Cardiac muscle cell (in vitro differentiated cells and primary cell): ENCODE results near the gene ERP27. TPM values are rescaled to one million over a fixed set of nuclear protein-coding genes. Genes with fewer than 3 reads are reported as not detected.
A peak's percentile ranks its signal among the peaks of the same experiment; 100 is the strongest.

Experiments
- DNase-seq, 2 donors: peaks; one replicate each; pipeline versions ENCODE4 v3.0.0 to v3.0.0-alpha.2; 2010 to 2017; ENCODE audit warnings: low read depth in 1 of 2, low spot score in 1 of 2
- H3K27ac ChIP-seq: fragments of 200-600 bp; sonication (generic); 2 replicates; pipeline ENCODE4 v1.5.1; 2016
- H3K27me3 ChIP-seq: fragments of 200-600 bp; sonication (generic); 2 replicates; pipeline ENCODE4 v1.6.0; 2016; ENCODE audit warnings: control low read depth
- H3K36me3 ChIP-seq: fragments of 200-600 bp; sonication (generic); 2 replicates; pipeline ENCODE4 v1.5.1; 2016; ENCODE audit warnings: control low read depth
- H3K4me1 ChIP-seq: fragments of 200-600 bp; sonication (generic); 2 replicates; pipeline ENCODE4 v1.8.1; 2017; ENCODE audit warnings: low read depth, mild to moderate bottlenecking, mixed run types
- H3K4me3 ChIP-seq: fragments of 200-600 bp; sonication (generic); 2 replicates; pipeline ENCODE4 v1.5.1; 2016; ENCODE audit warnings: mild to moderate bottlenecking
- H3K9me3 ChIP-seq: fragments of 200-600 bp; sonication (generic); 2 replicates; pipeline ENCODE4 v1.5.1; 2017; ENCODE audit warnings: low read depth, mild to moderate bottlenecking, control low read depth
- polyA plus RNA-seq: library from polyadenylated mRNA; unstranded; fragments of >200 nt; fragmentation: Nextera tagmentation; extraction: Ambion mirVana; gene quantifications from 2 replicates; pipeline ENCODE4 v1.2.1, GENCODE V29; 2016
- total RNA-seq: library from RNA; depleted of rRNA; stranded (reverse); fragments of >200 nt; gene quantifications from 2 replicates; pipeline ENCODE4 v1.2.3, GENCODE V29; 2016
- TF ChIP-seq, protein P1 (sequence below): IDR thresholded peaks from 2 replicates; pipeline ENCODE4 v1.5.1; 2012; ENCODE audit warnings: low read depth, mild to moderate bottlenecking, low read length

The ERP27 gene
- total and polyA plus RNA-seq, 2 experiments from 2014 or later = not detected

DNA sequence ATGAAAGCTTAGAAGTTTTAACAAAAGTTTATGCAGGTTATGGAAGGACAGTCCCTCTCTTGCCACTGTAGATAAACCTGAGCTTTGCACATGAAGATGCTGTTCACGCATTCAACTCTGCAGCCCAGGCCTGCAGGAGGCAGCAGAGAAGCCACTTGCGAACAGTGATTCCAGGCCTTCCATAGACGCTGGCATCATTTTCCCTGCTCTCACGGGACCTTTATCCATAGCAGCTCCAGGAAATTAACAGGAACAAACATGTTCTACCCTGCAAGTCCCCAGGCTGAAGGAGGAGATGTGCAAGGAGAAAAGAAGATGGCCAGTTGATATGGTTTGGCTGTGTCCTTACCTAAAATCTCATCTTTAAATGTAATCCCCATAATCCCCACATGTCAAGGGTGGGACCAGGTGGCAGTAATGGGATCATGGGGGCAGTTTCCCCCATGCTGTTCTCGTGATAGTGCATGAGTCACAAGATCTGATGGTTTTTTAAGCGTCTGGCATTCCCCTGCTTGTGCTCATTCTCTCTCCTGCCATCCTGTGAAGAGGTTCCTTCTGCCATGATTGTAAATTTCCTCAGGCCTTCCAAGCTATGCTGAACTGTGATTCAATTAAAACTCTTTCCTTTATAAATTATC lies 2.0 kb downstream of the ERP27 start:
- TF ChIP-seq, protein P1, sequence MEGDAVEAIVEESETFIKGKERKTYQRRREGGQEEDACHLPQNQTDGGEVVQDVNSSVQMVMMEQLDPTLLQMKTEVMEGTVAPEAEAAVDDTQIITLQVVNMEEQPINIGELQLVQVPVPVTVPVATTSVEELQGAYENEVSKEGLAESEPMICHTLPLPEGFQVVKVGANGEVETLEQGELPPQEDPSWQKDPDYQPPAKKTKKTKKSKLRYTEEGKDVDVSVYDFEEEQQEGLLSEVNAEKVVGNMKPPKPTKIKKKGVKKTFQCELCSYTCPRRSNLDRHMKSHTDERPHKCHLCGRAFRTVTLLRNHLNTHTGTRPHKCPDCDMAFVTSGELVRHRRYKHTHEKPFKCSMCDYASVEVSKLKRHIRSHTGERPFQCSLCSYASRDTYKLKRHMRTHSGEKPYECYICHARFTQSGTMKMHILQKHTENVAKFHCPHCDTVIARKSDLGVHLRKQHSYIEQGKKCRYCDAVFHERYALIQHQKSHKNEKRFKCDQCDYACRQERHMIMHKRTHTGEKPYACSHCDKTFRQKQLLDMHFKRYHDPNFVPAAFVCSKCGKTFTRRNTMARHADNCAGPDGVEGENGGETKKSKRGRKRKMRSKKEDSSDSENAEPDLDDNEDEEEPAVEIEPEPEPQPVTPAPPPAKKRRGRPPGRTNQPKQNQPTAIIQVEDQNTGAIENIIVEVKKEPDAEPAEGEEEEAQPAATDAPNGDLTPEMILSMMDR = peak; percentile 23
- H3K27me3 ChIP-seq = no peaks in the 10 kb centered on the region
- H3K9me3 ChIP-seq = no peaks in the 10 kb centered on the region
- H3K4me1 ChIP-seq = no peaks in the 10 kb centered on the region
- no peak overlapping the region for H3K4me3 ChIP-seq
- no peak for DNase-seq
- H3K27ac ChIP-seq = no peak overlapping the region
- H3K36me3 ChIP-seq = no peaks in the 10 kb centered on the region

DNA sequence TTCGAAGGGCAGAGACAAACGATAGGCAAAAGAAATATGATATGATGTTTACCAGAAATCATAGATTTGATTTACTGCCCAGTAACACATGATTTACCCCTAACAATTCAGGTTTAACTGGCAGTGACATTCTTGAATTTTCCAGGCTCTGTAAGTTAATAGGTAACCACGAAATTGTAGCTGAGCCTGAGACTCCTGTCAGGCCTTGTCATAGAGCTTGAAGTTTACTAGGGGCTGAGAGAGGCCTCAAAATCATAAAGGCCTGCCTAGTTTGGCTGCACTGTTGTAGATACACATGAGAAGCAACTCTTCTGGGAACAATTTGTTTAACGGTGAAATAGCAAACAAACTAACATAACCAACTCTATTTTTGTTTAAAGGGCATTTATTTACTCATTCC lies 3.3 kb downstream of the ERP27 start:
- TF ChIP-seq, protein P1 = no peak
- Histone ChIP-seq H3K4me1 (no peaks in the 10 kb centered on the region), H3K9me3 (no peaks in the 10 kb centered on the region), H3K4me3 (no peak overlapping the region), H3K36me3 (no peaks in the 10 kb centered on the region), H3K27ac (no peak overlapping the region), H3K27me3 (no peaks in the 10 kb centered on the region)
- no peak for DNase-seq

DNA sequence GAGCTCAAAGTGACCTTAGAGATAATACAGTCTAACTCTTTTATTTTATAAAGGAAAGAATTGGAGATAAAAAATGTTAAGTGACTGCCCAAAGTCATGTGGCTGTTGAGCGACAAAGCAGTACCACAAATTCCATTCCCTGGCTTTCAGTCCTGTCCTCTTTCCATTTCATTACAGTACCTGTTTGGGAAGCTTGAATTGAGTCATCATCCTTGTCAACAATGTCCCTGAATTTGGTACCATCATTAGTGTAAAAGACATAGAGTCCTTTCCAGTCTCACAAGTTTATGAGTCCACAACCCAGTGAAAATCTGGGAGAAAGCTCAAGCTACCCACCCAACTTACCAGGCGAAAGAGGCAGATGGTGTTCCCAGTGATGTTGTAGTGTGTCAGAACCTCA lies 3.8 kb downstream of the ERP27 start:
- no peak for DNase-seq
- no peaks in the 10 kb centered on the region for H3K9me3 ChIP-seq
- H3K27me3 ChIP-seq = no peaks in the 10 kb centered on the region
- no peak overlapping the region for H3K4me3 ChIP-seq
- no peaks in the 10 kb centered on the region for H3K36me3 ChIP-seq
- H3K4me1 ChIP-seq = no peaks in the 10 kb centered on the region
- no peak overlapping the region for H3K27ac ChIP-seq
- TF ChIP-seq, protein P1 = no peak

DNA sequence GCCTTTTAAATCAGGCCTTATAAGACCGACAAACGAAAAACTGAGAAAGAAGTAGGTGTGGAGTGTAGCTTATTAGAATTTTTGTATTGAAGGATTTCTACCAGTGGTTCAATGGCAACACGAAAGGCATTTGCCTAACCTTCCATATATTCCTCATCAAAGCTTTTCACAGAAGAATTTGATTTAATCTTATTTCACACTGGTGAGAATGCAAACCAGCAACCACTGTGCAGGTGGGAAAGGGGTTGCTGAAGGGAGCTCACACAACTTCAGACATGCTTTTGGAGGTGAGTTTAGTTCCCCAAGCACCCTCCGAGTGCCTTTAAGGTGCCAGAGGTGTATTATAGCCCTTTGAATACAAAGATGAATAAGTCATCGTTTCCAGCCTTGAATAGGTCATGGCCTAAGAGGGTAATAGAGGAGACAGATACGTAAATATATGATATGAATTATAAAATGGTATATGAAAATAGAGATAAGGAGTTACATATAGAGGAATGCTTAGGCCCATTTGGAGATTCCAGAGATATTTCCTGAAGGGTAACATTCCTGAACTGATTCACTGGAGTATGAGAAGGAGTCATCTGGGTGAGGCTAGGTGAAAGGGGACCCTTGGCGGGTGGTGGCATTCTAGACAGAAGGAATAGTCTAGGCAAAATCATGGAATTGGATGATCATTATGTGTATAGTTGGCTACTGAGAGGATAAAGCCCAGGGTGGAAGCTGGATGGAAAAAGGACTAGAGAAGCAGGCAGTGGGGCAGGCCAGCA lies 6.4 kb downstream of the ERP27 start:
- Histone ChIP-seq H3K27ac (no peak overlapping the region), H3K27me3 (no peaks in the 10 kb centered on the region), H3K36me3 (no peaks in the 10 kb centered on the region), H3K4me3 (no peak overlapping the region), H3K9me3 (no peaks in the 10 kb centered on the region), H3K4me1 (peaks cover 3% of the 10 kb centered on the region)
- no peak for DNase-seq
- TF ChIP-seq, protein P1 = no peak

DNA sequence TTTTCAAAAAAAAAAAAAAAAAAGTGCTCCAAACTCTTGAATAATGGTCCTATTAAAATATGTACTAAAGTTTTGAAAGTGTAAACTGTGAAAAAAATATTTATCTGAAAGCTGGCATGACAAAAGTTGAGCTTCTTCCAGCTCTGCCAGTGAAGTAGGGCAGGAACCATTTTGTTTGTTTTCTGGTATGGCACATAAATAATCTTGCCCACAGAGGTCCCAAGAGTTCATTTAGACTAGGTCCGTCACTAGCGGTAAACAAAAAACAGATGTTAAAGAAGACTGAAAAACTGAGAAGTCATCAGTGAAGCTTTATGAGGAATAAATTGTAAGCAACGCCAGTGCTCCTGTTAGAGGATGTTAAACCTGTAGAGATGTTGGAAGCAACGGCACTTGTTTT lies 7.0 kb downstream of the ERP27 start:
- no peak for DNase-seq
- Histone ChIP-seq H3K9me3 (no peaks in the 10 kb centered on the region), H3K4me3 (no peak overlapping the region), H3K36me3 (no peaks in the 10 kb centered on the region), H3K27me3 (no peaks in the 10 kb centered on the region), H3K4me1 (peaks cover 3% of the 10 kb centered on the region), H3K27ac (no peak overlapping the region)
- TF ChIP-seq, protein P1 = no peak
